Endothelial cell of umbilical vein (primary cell): ENCODE data around the gene BRCA2. TPM values are rescaled to one million over a fixed set of nuclear protein-coding genes. Genes with fewer than 3 reads are reported as not detected.

Source experiments
- BruUV-seq: library from RNA; stranded (reverse); fragments of 400-500 nt; replicated peaks from 2 replicates; lab custom pipeline; 2021; lab: Mats Ljungman, UMichigan
- CTCF ChIA-PET: fragments of 300-600, 350-600 bp; sonication (Branson Sonifier 250); formaldehyde crosslinking; loops from one replicate; lab custom pipeline; 2021; ENCODE audit warnings: antibody characterized with exemption, inconsistent platforms; lab: Charles Lee
- POLR2A ChIA-PET: fragments of 300-600, 350-600 bp; sonication (Branson Sonifier 250); formaldehyde crosslinking; loops from one replicate; lab custom pipeline; 2021; ENCODE audit warnings: antibody characterized with exemption, inconsistent platforms; lab: Charles Lee
- DNase-seq: peaks from one replicate; pipeline ENCODE4 v3.0.0-alpha.2; 2011; ENCODE audit warnings: low read depth, low spot score
- FAIRE-seq: peaks from 2 replicates; lab custom pipeline; 2011; peaks lifted over from hg19 to GRCh38; lab: Jason Lieb, UNC
- H2AFZ ChIP-seq: 2 replicates; pipeline ENCODE4 v1.6.0; 2012; ENCODE audit warnings: low read depth, low read length, control low read depth, inconsistent platforms
- H3K27ac ChIP-seq: 2 replicates; pipeline ENCODE4 v1.5.1; 2011; ENCODE audit warnings: low read depth, mild to moderate bottlenecking, control low read depth, low read length, moderate library complexity; ENCODE audit not compliant: insufficient read depth
- H3K27me3 ChIP-seq, 2 experiments: 2 replicates each; pipeline versions ENCODE4 v1.6.0 to v1.6.1; 2011; ENCODE audit warnings: low read length in 2 of 2, mixed read lengths in 1 of 2; ENCODE audit not compliant: control insufficient read depth in 2 of 2, insufficient read depth in 2 of 2
- H3K36me3 ChIP-seq, 2 experiments: 2 replicates in 1 of 2; 3 replicates in 1 of 2; pipeline ENCODE4 v1.5.1; 2011; ENCODE audit warnings: low read length in 2 of 2, mild to moderate bottlenecking in 1 of 2, moderate library complexity in 1 of 2; ENCODE audit not compliant: control insufficient read depth in 2 of 2, insufficient read depth in 2 of 2; ENCODE audit errors: extremely low read depth in 1 of 2
- H3K4me1 ChIP-seq: 3 replicates; pipeline ENCODE4 v1.5.1; 2011; ENCODE audit warnings: mild to moderate bottlenecking, low read length; ENCODE audit not compliant: control insufficient read depth, insufficient read depth; ENCODE audit errors: extremely low read depth
- H3K4me2 ChIP-seq: 2 replicates; pipeline ENCODE4 v1.6.1; 2011; ENCODE audit warnings: low read length, control low read depth, mixed read lengths; ENCODE audit not compliant: insufficient read depth
- H3K4me3 ChIP-seq, 3 experiments: fragments of 200-600 bp in 1 of 3; sonication (generic), shearing (Covaris generic) in 1 of 3; replicated peaks in 1 of 3; 2 replicates each; pipeline ENCODE4 v1.5.1; 2011 to 2016; ENCODE audit warnings: control low read depth in 3 of 3, low read length in 3 of 3, mild to moderate bottlenecking in 2 of 3, inconsistent platforms in 1 of 3, low read depth in 1 of 3, moderate library complexity in 1 of 3; ENCODE audit not compliant: insufficient read depth in 1 of 3
- H3K79me2 ChIP-seq: 2 replicates; pipeline ENCODE4 v1.6.0; 2012; ENCODE audit warnings: low read length, inconsistent platforms; ENCODE audit not compliant: control insufficient read depth, insufficient read depth
- H3K9ac ChIP-seq: replicated peaks from 2 replicates; pipeline ENCODE3; 2011; ENCODE audit warnings: low read length, control low read depth; ENCODE audit not compliant: insufficient read depth; ENCODE audit errors: extremely low read depth
- H3K9me1 ChIP-seq: replicated peaks from 3 replicates; pipeline ENCODE4 v1.6.0; 2011; ENCODE audit warnings: mild to moderate bottlenecking, low read length; ENCODE audit not compliant: control insufficient read depth, insufficient read depth; ENCODE audit errors: extremely low read depth
- H3K9me3 ChIP-seq: replicated peaks from 2 replicates; pipeline ENCODE4 v1.5.1; 2012; ENCODE audit warnings: low read length, inconsistent platforms; ENCODE audit not compliant: control insufficient read depth, insufficient read depth
- H4K20me1 ChIP-seq: replicated peaks from 2 replicates; pipeline ENCODE3; 2011; ENCODE audit warnings: mild to moderate bottlenecking, low read length; ENCODE audit not compliant: control insufficient read depth, insufficient read depth; ENCODE audit errors: extremely low read depth
- CTCF ChIP-seq, 2 donors: IDR thresholded peaks; 1 replicate in 1 of 2; 2 replicates in 1 of 2; pipeline ENCODE4 v1.5.1; 2011; ENCODE audit warnings: low read length in 2 of 2, mild to moderate bottlenecking in 2 of 2, moderate library complexity in 2 of 2, control low read depth in 1 of 2, inconsistent platforms in 1 of 2, low read depth in 1 of 2; ENCODE audit not compliant: insufficient read depth in 1 of 2; ENCODE audit errors: extremely low read depth in 1 of 2
- GATA2 ChIP-seq: IDR thresholded peaks from 2 replicates; pipeline ENCODE4 v1.7.0; 2011; ENCODE audit warnings: low read depth, mild to moderate bottlenecking, moderate library complexity, mixed read lengths, low read length; ENCODE audit not compliant: insufficient read length, insufficient read depth
- MYC ChIP-seq: IDR thresholded peaks from one replicate; pipeline ENCODE4 v1.6.1; 2011; ENCODE audit warnings: mild to moderate bottlenecking, low read depth, low read length
- dilution Hi-C: fragments of 300-500 bp; cut with MboI; formaldehyde crosslinking; loops from one replicate; pipeline ENCODE4 v1.15.0; 2019; ENCODE audit warnings: low sequenced_read_pairs; ENCODE audit not compliant: extremely low pct_ligation_motif_present
- intact Hi-C: fragments of 100-400 bp; cut with micrococcal nuclease; formaldehyde crosslinking; loops from one replicate; pipeline ENCODE4 v1.10.0; 2022
- polyA plus RNA-seq, 4 experiments: library from polyadenylated mRNA; depleted of rRNA in 3 of 4; stranded (reverse) in 3 of 4; unstranded in 1 of 4; fragments of >200 nt; gene quantifications; 2 replicates each; pipeline versions ENCODE4 v1.2.1 to v1.2.3, GENCODE V29; 2011 to 2012; ENCODE audit warnings: missing spikeins in 1 of 4
- total RNA-seq: library from RNA; stranded (reverse); gene quantifications from 2 replicates; pipeline ENCODE4 v1.2.3, GENCODE V29; 2021
- TF ChIP-seq, protein P1 (sequence below): IDR thresholded peaks from 2 replicates; pipeline ENCODE4 v1.6.1; 2011; ENCODE audit not compliant: insufficient read depth, insufficient read length

BRCA2 gene
- total and polyA plus RNA-seq, 2 donors (not counting 3 experiments of a cell fraction or from before 2014, with no cell fraction given) = 2.9 to 17.5 TPM

- dilution Hi-C loops = no loop called here
- POLR2A ChIA-PET = interaction anchor here (1.0 kb wide), 1 partner anchor 63 kb away, joined by 3 read pairs; no protein-coding TSS in a partner anchor
- H3K9ac ChIP-seq = no peak overlapping the region
These were observed 5.8 kb upstream of the BRCA2 start for GRCh38 chr13:32309312-32310133.

More at GRCh38 chr13:32309312-32310133, 5.8 kb upstream of the BRCA2 start:
- Histone ChIP-seq H3K9me1 (no peaks in the 10 kb centered on the region), H2AFZ (peak overlapping the region; percentile 95), H3K27ac (no peak overlapping the region), H3K4me3 (no peak overlapping the region), H4K20me1 (no peaks in the 10 kb centered on the region), H3K4me1 (peaks cover 7% of the 10 kb centered on the region), H3K9me3 (no peaks in the 10 kb centered on the region), H3K79me2 (no peaks in the 10 kb centered on the region), H3K4me2 (peak overlapping the region; percentile 72), H3K27me3 (no peaks in the 10 kb centered on the region), H3K36me3 (no peaks in the 10 kb centered on the region)
- intact Hi-C loops = loop anchor here (1.0 to 10.0 kb wide), 6 partner anchors 25 to 399 kb away; partner anchors contain the start of gene N4BP2L2
- CTCF ChIA-PET = interaction anchor here (1.0 to 5.6 kb wide), 3 partner anchors 10 to 145 kb away, joined by 3 to 47 read pairs (median 3); no protein-coding TSS in a partner anchor
- no TSS peak for BruUV-seq
- TF ChIP-seq MYC (no peak), CTCF (IDR thresholded peaks at IDR 0.05; ENCODE audit: extremely low read depth in 1 of 2, insufficient read depth in 1 of 2, low read depth in 1 of 2, low read length in 2 of 2) (no peak), GATA2 (no peak)
- TF ChIP-seq, protein P1, sequence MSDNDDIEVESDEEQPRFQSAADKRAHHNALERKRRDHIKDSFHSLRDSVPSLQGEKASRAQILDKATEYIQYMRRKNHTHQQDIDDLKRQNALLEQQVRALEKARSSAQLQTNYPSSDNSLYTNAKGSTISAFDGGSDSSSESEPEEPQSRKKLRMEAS = no peak
- FAIRE-seq = no peak
- DNase-seq = no peak
